H9 (cell line): ENCODE measurements around the gene PANK2. TPM values are rescaled to one million over a fixed set of nuclear protein-coding genes. Genes with fewer than 3 reads are reported as not detected.

Experiments
- DNase-seq: peaks from one replicate; pipeline ENCODE4 v3.0.0-alpha.2; 2017
- H2AFZ ChIP-seq: one replicate; pipeline ENCODE4 v1.6.1; 2013; ENCODE audit warnings: mild to moderate bottlenecking, low read length, control low read depth, moderate library complexity
- H2AK5ac ChIP-seq: 2 replicates; pipeline ENCODE4 v1.6.1; 2013; ENCODE audit warnings: low read length, control low read depth, mixed read lengths; ENCODE audit not compliant: insufficient read length
- H2BK120ac ChIP-seq: one replicate; pipeline ENCODE4 v1.6.1; 2013; ENCODE audit warnings: low read depth, mild to moderate bottlenecking, low read length, control low read depth, inconsistent platforms; ENCODE audit not compliant: poor library complexity, severe bottlenecking
- H2BK12ac ChIP-seq: 2 replicates; pipeline ENCODE4 v1.6.1; 2013; ENCODE audit warnings: low read length, control low read depth, mixed read lengths, low read depth; ENCODE audit not compliant: insufficient read length
- H2BK15ac ChIP-seq: 2 replicates; pipeline ENCODE4 v1.6.1; 2013; ENCODE audit warnings: low read depth, low read length, control low read depth
- H2BK20ac ChIP-seq: one replicate; pipeline ENCODE4 v1.6.1; 2013; ENCODE audit warnings: low read depth, mild to moderate bottlenecking, low read length, control low read depth, inconsistent platforms; ENCODE audit not compliant: poor library complexity, severe bottlenecking
- H2BK5ac ChIP-seq: 2 replicates; pipeline ENCODE4 v1.6.1; 2013; ENCODE audit warnings: low read length, control low read depth, mixed read lengths; ENCODE audit not compliant: insufficient read length
- H3K14ac ChIP-seq: 2 replicates; pipeline ENCODE4 v1.6.1; 2013; ENCODE audit warnings: low read length, control low read depth; ENCODE audit not compliant: insufficient read depth
- H3K18ac ChIP-seq: 2 replicates; pipeline ENCODE4 v1.6.1; 2013; ENCODE audit warnings: low read depth, mild to moderate bottlenecking, mixed read lengths, low read length, control low read depth; ENCODE audit not compliant: insufficient read length
- H3K23ac ChIP-seq: 2 replicates; pipeline ENCODE4 v1.6.1; 2013; ENCODE audit warnings: low read length, control low read depth, mixed read lengths, low read depth; ENCODE audit not compliant: insufficient read length
- H3K23me2 ChIP-seq: 2 replicates; pipeline ENCODE4 v1.6.1; 2013; ENCODE audit warnings: low read depth, mild to moderate bottlenecking, mixed read lengths, low read length, control low read depth; ENCODE audit not compliant: insufficient read length, poor library complexity, severe bottlenecking
- H3K27ac ChIP-seq: 2 replicates; pipeline ENCODE4 v1.5.1; 2013; ENCODE audit warnings: low read length, control low read depth, mixed read lengths, low read depth; ENCODE audit not compliant: insufficient read length
- H3K27me3 ChIP-seq: 2 replicates; pipeline ENCODE4 v1.6.1; 2013; ENCODE audit warnings: low read length, control low read depth, inconsistent platforms; ENCODE audit not compliant: insufficient read depth
- H3K4ac ChIP-seq: 2 replicates; pipeline ENCODE4 v1.6.1; 2013; ENCODE audit warnings: low read depth, mild to moderate bottlenecking, control low read depth, inconsistent platforms, low read length, moderate library complexity
- H3K4me1 ChIP-seq: 2 replicates; pipeline ENCODE4 v1.6.1; 2013; ENCODE audit warnings: low read length, control low read depth, inconsistent platforms; ENCODE audit not compliant: insufficient read depth
- H3K4me2 ChIP-seq: 2 replicates; pipeline ENCODE4 v1.6.1; 2013; ENCODE audit warnings: low read length, control low read depth, mixed read lengths; ENCODE audit not compliant: insufficient read length, insufficient read depth
- H3K56ac ChIP-seq: 2 replicates; pipeline ENCODE4 v1.6.1; 2013; ENCODE audit warnings: low read depth, mild to moderate bottlenecking, mixed read lengths, low read length, control low read depth; ENCODE audit not compliant: insufficient read length
- H3K79me1 ChIP-seq: 2 replicates; pipeline ENCODE4 v1.6.1; 2013; ENCODE audit warnings: low read depth, mild to moderate bottlenecking, moderate library complexity, low read length, control low read depth, inconsistent platforms; ENCODE audit not compliant: insufficient read depth, poor library complexity, severe bottlenecking
- H3K79me2 ChIP-seq: 2 replicates; pipeline ENCODE4 v1.6.1; 2013; ENCODE audit warnings: low read length, control low read depth, inconsistent platforms; ENCODE audit not compliant: insufficient read depth
- H3K9ac ChIP-seq: 2 replicates; pipeline ENCODE4 v1.6.1; 2013; ENCODE audit warnings: low read length, control low read depth, mixed read lengths; ENCODE audit not compliant: insufficient read length; ENCODE audit errors: extremely low read depth
- H3K9me3 ChIP-seq: one replicate; pipeline ENCODE4 v1.6.1; 2013; ENCODE audit warnings: low read depth, low read length, inconsistent platforms; ENCODE audit not compliant: control insufficient read depth
- H3T11ph ChIP-seq: one replicate; pipeline ENCODE4 v1.6.1; 2013; ENCODE audit warnings: mild to moderate bottlenecking, low read length, control low read depth, inconsistent platforms
- H4K20me1 ChIP-seq: one replicate; pipeline ENCODE4 v1.6.1; 2013; ENCODE audit not compliant: control insufficient read depth, insufficient read length, insufficient read depth
- H4K5ac ChIP-seq: 2 replicates; pipeline ENCODE4 v1.6.1; 2013; ENCODE audit warnings: low read depth, mild to moderate bottlenecking, mixed read lengths, low read length, control low read depth; ENCODE audit not compliant: insufficient read length
- H4K8ac ChIP-seq: replicated peaks from 2 replicates; pipeline ENCODE4 v1.6.1; 2013; ENCODE audit warnings: low read length, control low read depth, mixed read lengths, low read depth; ENCODE audit not compliant: insufficient read length
- H4K91ac ChIP-seq: 2 replicates; pipeline ENCODE4 v1.6.1; 2013; ENCODE audit warnings: low read depth, mild to moderate bottlenecking, moderate library complexity, mixed read lengths, low read length, control low read depth; ENCODE audit not compliant: insufficient read length
- H3K27ac Mint-ChIP-seq, 3 experiments: 2 replicates in 2 of 3; 3 replicates in 1 of 3; pipeline ENCODE4 v1.8.0; 2020 to 2021; ENCODE audit warnings: mixed read lengths in 3 of 3, mild to moderate bottlenecking in 1 of 3, moderate library complexity in 1 of 3
- H3K27me3 Mint-ChIP-seq: 2 replicates; pipeline ENCODE4 v1.8.0; 2021; ENCODE audit warnings: low read depth, mild to moderate bottlenecking, moderate library complexity, mixed read lengths
- H3K36me3 Mint-ChIP-seq, 3 experiments: 2 replicates in 2 of 3; 3 replicates in 1 of 3; pipeline ENCODE4 v1.8.0; 2020 to 2021; ENCODE audit warnings: low read depth in 3 of 3, mixed read lengths in 3 of 3; ENCODE audit not compliant: insufficient read depth in 1 of 3
- H3K4me1 Mint-ChIP-seq, 2 experiments: 2 replicates each; pipeline ENCODE4 v1.8.0; 2020; ENCODE audit warnings: mixed read lengths in 2 of 2
- H3K4me3 Mint-ChIP-seq, 2 experiments: 2 replicates in 1 of 2; 3 replicates in 1 of 2; pipeline ENCODE4 v1.8.0; 2020 to 2021; ENCODE audit warnings: mild to moderate bottlenecking in 2 of 2, mixed read lengths in 2 of 2, moderate library complexity in 1 of 2
- H3K9me3 Mint-ChIP-seq, 2 experiments: 2 replicates in 1 of 2; 3 replicates in 1 of 2; pipeline ENCODE4 v1.8.0; 2020; ENCODE audit warnings: mild to moderate bottlenecking in 2 of 2, mixed read lengths in 2 of 2, moderate library complexity in 1 of 2
- CTCF ChIP-seq: fragments of 200-600 bp; sonication (generic); conservative IDR thresholded peaks from 3 replicates; pipeline ENCODE4 v1.8.0; 2021; ENCODE audit warnings: antibody characterized with exemption, mild to moderate bottlenecking
- WGBS: extraction: QIAGEN DNeasy Blood & Tissue Kit; methylation state at CpG from one replicate; pipeline ENCODE4 v1.1.7; 2013; ENCODE audit warnings: missing lambda C conversion rate, low lambda C conversion rate, mixed read lengths; ENCODE audit not compliant: insufficient read length; ENCODE audit errors: extremely low coverage; 5-methylcytosine and 5-hydroxymethylcytosine counted together
- total RNA-seq: library from RNA; stranded (reverse); gene quantifications from 2 replicates; pipeline ENCODE4 v1.2.1, GENCODE V29; 2021

PANK2 gene
- total RNA-seq, 1 experiment from 2014 or later, result 65.4 TPM

GRCh38 chr20:3861191-3861590, 28.0 kb upstream of the PANK2 start:
- Histone ChIP-seq H3K4me1 (no peaks in the 10 kb centered on the region), H4K5ac (no peak overlapping the region), H2AK5ac (no peak overlapping the region), H3K4ac (no peak overlapping the region), H4K20me1 (no peaks in the 10 kb centered on the region), H3K79me1 (no peaks in the 10 kb centered on the region), H3K27me3 (no peaks in the 10 kb centered on the region), H2AFZ (no peak overlapping the region), H3K9ac (no peak overlapping the region), H4K91ac (no peak overlapping the region), H3K23me2 (no peaks in the 10 kb centered on the region), H3K23ac (no peak overlapping the region), H3K9me3 (no peaks in the 10 kb centered on the region), H3K18ac (no peak overlapping the region), H3K14ac (no peak overlapping the region), H4K8ac (no peak overlapping the region), H3T11ph (no peak overlapping the region), H2BK5ac (no peak overlapping the region), H2BK120ac (no peak overlapping the region), H2BK15ac (no peak overlapping the region), H3K56ac (no peak overlapping the region), H2BK20ac (no peak overlapping the region), H2BK12ac (no peak overlapping the region), H3K79me2 (no peaks in the 10 kb centered on the region), H3K4me2 (no peak overlapping the region), H3K27ac (no peak overlapping the region)
- Mint-ChIP-seq H3K4me1 (no peaks in the 10 kb centered on the region), H3K4me3 (no peak overlapping the region), H3K36me3 (peaks cover 40 to 77% (median 64%) of the 10 kb centered on the region in 3 experiments), H3K9me3 (peaks cover 0 to 4% of the 10 kb centered on the region in 2 experiments; a peak in 2 of 5 replicates), H3K27me3 (peaks cover 2% of the 10 kb centered on the region), H3K27ac (peak overlapping the region in 1 of 3 experiments; percentile 61; a peak in 2 of 7 replicates)
- WGBS, result no CpG with 5 or more reads among the region's 7 CpGs
- no peak for TF ChIP-seq CTCF
- DNase-seq, result no peak
